DND-41 (cell line): ENCODE results near the gene ZCWPW2.

Experiments
- EZH2 ChIP-seq: IDR thresholded peaks from 3 replicates; pipeline ENCODE4 v1.6.1; 2012; ENCODE audit warnings: borderline replicate concordance, low read depth, mild to moderate bottlenecking, moderate library complexity, low read length, inconsistent platforms; ENCODE audit not compliant: severe bottlenecking
- TF ChIP-seq, protein P1 (sequence below): IDR thresholded peaks from 2 replicates; pipeline ENCODE4 v1.5.1; 2012; ENCODE audit warnings: borderline replicate concordance, low read length, moderate library complexity, mild to moderate bottlenecking; ENCODE audit not compliant: poor library complexity, severe bottlenecking; ENCODE audit errors: extremely low read depth

DNA sequence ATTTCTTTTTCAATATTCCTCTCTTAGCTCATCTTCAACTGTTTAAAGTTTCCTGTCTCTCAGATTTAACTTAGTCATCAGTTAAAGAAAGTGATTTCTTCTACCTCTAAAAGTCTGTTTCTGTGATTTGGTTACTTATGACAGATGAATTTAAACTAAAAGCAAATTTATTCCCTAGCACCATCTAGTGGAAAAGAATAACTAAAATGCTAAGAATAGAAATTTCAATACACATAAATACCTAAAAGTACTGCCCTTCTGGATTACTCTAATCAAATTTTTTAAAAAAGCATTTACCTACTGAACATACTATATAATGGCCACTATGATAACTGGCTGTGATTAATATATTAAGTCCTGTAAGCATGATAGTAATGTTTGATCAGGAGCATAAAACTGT lies 14.0 kb upstream of the ZCWPW2 start:
- TF ChIP-seq, protein P1, sequence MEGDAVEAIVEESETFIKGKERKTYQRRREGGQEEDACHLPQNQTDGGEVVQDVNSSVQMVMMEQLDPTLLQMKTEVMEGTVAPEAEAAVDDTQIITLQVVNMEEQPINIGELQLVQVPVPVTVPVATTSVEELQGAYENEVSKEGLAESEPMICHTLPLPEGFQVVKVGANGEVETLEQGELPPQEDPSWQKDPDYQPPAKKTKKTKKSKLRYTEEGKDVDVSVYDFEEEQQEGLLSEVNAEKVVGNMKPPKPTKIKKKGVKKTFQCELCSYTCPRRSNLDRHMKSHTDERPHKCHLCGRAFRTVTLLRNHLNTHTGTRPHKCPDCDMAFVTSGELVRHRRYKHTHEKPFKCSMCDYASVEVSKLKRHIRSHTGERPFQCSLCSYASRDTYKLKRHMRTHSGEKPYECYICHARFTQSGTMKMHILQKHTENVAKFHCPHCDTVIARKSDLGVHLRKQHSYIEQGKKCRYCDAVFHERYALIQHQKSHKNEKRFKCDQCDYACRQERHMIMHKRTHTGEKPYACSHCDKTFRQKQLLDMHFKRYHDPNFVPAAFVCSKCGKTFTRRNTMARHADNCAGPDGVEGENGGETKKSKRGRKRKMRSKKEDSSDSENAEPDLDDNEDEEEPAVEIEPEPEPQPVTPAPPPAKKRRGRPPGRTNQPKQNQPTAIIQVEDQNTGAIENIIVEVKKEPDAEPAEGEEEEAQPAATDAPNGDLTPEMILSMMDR: no peak
- no peak for TF ChIP-seq EZH2
